SK-N-MC (cell line): ENCODE measurements around the gene RALGPS1.

Source experiments
- DNase-seq: peaks from one replicate; pipeline ENCODE4 v3.0.0-alpha.2; 2011; ENCODE audit warnings: low read depth, low spot score
- H3K27ac ChIP-seq: fragments of 200-600 bp; sonication (generic); 2 replicates; pipeline ENCODE4 v1.5.1; 2016; ENCODE audit warnings: mixed run types
- H3K36me3 ChIP-seq: fragments of 200-600 bp; sonication (generic); 2 replicates; pipeline ENCODE4 v1.6.1; 2017; ENCODE audit warnings: antibody characterized with exemption, low read length, mixed read lengths; ENCODE audit not compliant: insufficient read depth
- H3K4me3 ChIP-seq: fragments of 200-600 bp; sonication (generic); 2 replicates; pipeline ENCODE4 v1.5.1; 2016
- H3K9ac ChIP-seq: fragments of 200-600 bp; sonication (generic); 2 replicates; pipeline ENCODE4 v1.8.0; 2017; ENCODE audit warnings: mixed run types, mixed read lengths; ENCODE audit not compliant: insufficient read length
- H3K9me3 ChIP-seq: fragments of 200-600 bp; sonication (generic); 2 replicates; pipeline ENCODE4 v1.6.1; 2017; ENCODE audit warnings: low read depth, mild to moderate bottlenecking, antibody characterized with exemption, low read length, moderate library complexity, mixed read lengths
- EZH2 ChIP-seq: fragments of 200-600 bp; sonication (generic); IDR thresholded peaks from one replicate; pipeline ENCODE4 v1.6.1; 2017; ENCODE audit warnings: antibody characterized with exemption
- FOXP2 ChIP-seq: optimal IDR thresholded peaks from 2 replicates; pipeline ENCODE3; 2011; ENCODE audit warnings: mild to moderate bottlenecking, moderate library complexity; ENCODE audit not compliant: insufficient read depth; ENCODE audit errors: extremely low read length, control extremely low read depth
- POLR2AphosphoS5 ChIP-seq: IDR thresholded peaks from 2 replicates; pipeline ENCODE4 v1.6.1; 2012; ENCODE audit warnings: mild to moderate bottlenecking, low read depth, low read length, borderline replicate concordance

The RALGPS1 gene

GRCh38 chr9:127079446-127080140 is 165.0 kb downstream of the RALGPS1 start:
- Histone ChIP-seq H3K27ac (no peak overlapping the region), H3K9ac (no peak overlapping the region), H3K9me3 (no peaks in the 10 kb centered on the region), H3K36me3 (no peaks in the 10 kb centered on the region), H3K4me3 (no peak overlapping the region)
- no peak for DNase-seq
- TF ChIP-seq FOXP2 = no peak
- TF ChIP-seq EZH2 = no peak
- TF ChIP-seq POLR2AphosphoS5 = no peak

DNA sequence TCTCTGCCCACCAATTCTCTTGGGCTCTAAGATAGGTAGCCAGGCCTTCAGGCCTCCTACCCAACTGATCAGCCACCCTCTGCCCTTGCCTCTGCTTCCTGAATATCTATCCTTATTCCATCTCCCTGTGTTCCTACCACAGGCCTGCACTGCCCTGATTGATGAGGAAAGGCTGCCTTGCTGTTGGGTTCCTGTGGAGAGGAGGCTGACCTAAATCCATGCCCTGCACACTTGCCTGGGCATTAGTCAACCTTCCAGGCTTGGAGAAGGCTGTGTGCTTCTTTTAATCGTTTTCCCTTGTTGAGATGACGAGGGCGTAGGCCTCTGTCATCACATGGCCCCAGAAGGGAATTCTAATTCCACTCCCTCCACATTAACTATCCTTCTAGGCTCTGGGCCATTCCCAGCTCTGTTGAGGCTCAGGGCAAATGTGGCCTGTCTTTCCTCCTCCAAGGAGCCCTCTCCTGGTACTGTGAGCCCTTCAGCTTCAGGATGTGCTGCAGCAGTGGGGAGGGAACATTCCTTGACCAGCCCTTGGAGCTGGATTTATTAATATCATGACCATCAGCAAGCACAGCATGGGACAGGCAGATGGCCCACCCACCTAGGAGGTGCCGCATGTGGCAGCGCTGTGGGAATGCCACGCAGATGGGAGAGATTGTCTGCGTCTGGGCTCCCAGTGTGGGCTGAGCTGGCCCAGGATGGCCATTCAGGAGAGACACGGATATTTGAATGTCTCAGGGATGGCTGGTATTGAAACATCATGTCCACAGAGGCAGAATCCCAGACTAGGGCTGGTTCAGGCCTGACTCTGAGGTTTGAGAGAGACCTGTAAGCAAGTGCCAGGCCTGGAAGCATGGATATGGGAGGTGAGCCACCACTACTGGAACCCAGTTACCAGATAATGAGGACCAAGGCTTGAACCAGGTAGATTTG is 166.9 kb downstream of the RALGPS1 start:
- DNase-seq = no peak

GRCh38 chr9:127083138-127083980 is 168.8 kb downstream of the RALGPS1 start:
- Histone ChIP-seq H3K9ac (no peak overlapping the region), H3K36me3 (no peaks in the 10 kb centered on the region), H3K4me3 (no peak overlapping the region), H3K9me3 (no peaks in the 10 kb centered on the region), H3K27ac (no peak overlapping the region)
- DNase-seq = no peak
- no peak for TF ChIP-seq POLR2AphosphoS5
- no peak for TF ChIP-seq EZH2
- no peak for TF ChIP-seq FOXP2

More for the DNA sequence above, 166.9 kb downstream of the RALGPS1 start:
- no peak overlapping the region for H3K9ac ChIP-seq
- no peaks in the 10 kb centered on the region for H3K9me3 ChIP-seq
- no peak overlapping the region for H3K27ac ChIP-seq
- H3K4me3 ChIP-seq = no peak overlapping the region
- TF ChIP-seq FOXP2 (no peak), POLR2AphosphoS5 (no peak), EZH2 (no peak)
- no peaks in the 10 kb centered on the region for H3K36me3 ChIP-seq

- Histone ChIP-seq H3K27ac (no peak overlapping the region), H3K9ac (no peak overlapping the region), H3K36me3 (no peaks in the 10 kb centered on the region), H3K4me3 (no peak overlapping the region), H3K9me3 (no peaks in the 10 kb centered on the region)
- TF ChIP-seq FOXP2 = no peak
- no peak for TF ChIP-seq POLR2AphosphoS5
- no peak for TF ChIP-seq EZH2
- no peak for DNase-seq
Observed at GRCh38 chr9:127084076-127085039, 169.8 kb downstream of the RALGPS1 start.

GRCh38 chr9:127085186-127085585 is 170.6 kb downstream of the RALGPS1 start:
- no peak overlapping the region for H3K4me3 ChIP-seq
- no peak overlapping the region for H3K27ac ChIP-seq
- TF ChIP-seq POLR2AphosphoS5 = no peak
- TF ChIP-seq EZH2 = no peak
- no peak for TF ChIP-seq FOXP2
- no peaks in the 10 kb centered on the region for H3K9me3 ChIP-seq
- H3K36me3 ChIP-seq = no peaks in the 10 kb centered on the region
- DNase-seq = no peak
- no peak overlapping the region for H3K9ac ChIP-seq

DNA sequence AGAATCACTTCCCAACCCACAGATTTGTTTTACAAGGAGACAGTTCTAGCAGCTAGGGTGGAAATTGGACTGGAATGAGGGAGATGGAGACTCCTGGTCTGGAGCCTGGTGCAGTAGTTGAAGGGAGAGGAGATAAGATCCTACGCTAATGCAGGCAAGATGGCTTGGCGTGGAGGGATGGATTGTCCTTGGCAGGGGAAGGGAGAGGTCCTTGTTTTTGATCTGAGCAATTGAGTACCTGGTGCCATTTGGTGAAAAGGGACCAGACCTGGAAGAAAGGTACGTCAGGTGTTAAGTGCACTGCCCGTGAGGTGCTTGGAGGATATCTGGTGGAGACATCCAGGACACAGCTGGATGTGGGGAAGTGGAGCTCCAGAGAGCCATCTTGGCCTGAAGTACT is 172.2 kb downstream of the RALGPS1 start:
- Histone ChIP-seq H3K9ac (no peak overlapping the region), H3K9me3 (no peaks in the 10 kb centered on the region), H3K27ac (no peak overlapping the region), H3K4me3 (no peak overlapping the region), H3K36me3 (no peaks in the 10 kb centered on the region)
- TF ChIP-seq EZH2 (no peak), POLR2AphosphoS5 (no peak), FOXP2 (no peak)
- no peak for DNase-seq

DNA sequence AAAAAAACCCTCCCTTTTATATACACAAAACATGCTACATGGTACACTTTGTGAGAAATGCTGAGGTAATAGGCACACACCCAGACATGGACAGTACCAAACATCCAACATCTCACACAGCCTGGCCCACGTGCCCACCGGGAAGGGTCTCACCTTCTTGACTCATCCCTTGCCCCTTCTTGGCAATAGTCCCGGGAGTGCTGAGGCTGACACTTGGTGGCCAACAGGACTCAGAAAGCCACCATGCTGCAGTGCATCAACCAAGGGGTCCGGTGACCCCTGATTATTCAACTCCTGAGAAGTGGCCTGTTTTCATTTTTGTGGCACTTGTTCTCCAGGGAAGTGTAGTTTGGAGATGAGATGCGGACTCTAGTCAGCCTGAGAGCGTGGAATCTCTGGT is 172.8 kb downstream of the RALGPS1 start:
- Histone ChIP-seq H3K9me3 (no peaks in the 10 kb centered on the region), H3K27ac (no peak overlapping the region), H3K4me3 (no peak overlapping the region), H3K36me3 (no peaks in the 10 kb centered on the region), H3K9ac (no peak overlapping the region)
- DNase-seq = no peak
- TF ChIP-seq EZH2 = no peak
- TF ChIP-seq POLR2AphosphoS5 = no peak
- no peak for TF ChIP-seq FOXP2

DNA sequence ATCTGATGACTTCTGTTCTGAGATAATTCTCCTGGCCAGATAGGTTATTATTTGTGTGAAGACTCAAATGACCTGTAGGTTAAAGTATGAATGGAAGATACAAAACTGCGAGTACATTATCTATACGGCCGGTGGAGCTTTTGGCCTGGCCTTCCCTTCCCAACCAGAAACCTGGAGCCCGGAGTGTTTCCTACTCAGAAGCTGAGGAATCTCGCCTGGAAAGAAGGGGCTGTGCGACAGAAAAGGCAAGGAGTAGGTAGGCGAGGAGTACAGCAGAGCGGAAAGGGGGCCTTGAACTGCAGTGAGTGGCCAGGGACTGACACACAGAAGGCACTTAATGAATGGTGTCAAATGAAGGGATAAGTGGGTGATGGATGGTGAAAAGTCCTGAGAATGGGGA is 173.3 kb downstream of the RALGPS1 start:
- Histone ChIP-seq H3K9me3 (no peaks in the 10 kb centered on the region), H3K36me3 (no peaks in the 10 kb centered on the region), H3K27ac (no peak overlapping the region), H3K9ac (no peak overlapping the region), H3K4me3 (no peak overlapping the region)
- no peak for TF ChIP-seq FOXP2
- no peak for TF ChIP-seq POLR2AphosphoS5
- no peak for DNase-seq
